ENCODE measurements around the gene LRRC1.
"Not testable (repeated sequence)": the region's sequence is repeated elsewhere in the genome, so short reads cannot be mapped to it uniquely, and the experiment has no call there.

The LRRC1 gene

DNA sequence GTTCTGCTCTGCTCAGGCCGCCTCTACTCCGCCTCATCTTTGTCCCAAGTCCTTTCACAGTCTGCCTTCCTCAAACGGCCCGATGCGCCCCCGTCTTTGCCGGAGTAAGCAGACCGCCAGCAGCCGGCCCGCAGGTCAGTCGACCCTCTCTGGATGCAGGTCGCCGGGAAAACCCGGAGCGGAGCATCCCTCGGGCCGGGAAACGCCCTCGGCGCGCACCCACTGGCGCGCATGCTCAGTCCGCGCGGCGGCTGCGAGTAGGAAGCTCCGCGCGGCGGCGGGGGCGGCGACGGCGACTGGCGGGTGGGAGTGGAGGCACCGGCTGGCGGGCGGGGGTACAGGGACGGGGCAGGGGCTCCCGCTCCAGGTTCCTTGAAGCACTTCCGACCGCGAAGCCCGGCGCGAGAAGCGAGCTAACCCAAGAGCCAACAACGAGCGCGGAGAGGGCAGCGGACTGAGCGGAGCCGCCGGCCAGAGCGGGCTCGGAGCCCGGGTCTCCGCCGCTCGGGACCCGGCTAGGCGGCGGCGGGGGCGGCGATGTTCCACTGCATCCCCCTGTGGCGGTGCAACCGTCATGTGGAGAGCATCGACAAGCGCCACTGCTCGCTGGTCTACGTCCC is at the start of gene LRRC1:
LRRC1 (plus strand) TSS at position 286 of the 620 bp plus-strand sequence; CDS start at position 538, 252 bp downstream.
- peak; percentile 85 for DNase-seq

DNA sequence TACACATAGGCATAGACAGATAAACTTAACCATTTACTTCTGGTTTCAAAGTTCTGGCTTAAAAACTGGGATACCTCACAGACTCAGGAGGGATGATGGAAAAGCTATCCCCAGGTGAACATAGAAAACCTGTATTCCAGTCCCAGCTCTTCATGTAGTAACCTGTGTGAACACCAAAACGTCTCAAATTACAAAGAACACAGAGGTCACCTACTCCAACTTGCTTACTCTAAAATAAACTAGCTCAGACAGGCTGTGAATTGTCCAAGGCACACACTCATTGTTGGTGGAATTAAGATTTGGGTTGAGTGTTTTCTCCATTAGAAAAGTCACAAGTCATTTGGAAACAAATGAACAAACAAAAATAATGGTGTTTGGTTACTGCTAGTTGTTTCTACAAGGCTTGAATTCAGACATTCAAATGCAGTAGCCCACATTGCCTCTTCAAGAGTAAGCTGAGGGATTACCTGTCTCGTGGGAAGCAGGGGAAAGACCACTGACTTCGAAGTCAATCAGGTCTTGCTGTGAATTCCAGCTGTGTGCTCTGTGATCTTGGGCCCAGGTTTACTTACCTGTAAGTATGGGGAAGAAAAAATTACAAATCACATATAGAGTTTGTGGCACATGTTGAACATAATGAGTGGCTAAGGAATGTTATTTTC is 48.2 kb upstream of the LRRC1 start:
- DNase-seq: no peak

DNA sequence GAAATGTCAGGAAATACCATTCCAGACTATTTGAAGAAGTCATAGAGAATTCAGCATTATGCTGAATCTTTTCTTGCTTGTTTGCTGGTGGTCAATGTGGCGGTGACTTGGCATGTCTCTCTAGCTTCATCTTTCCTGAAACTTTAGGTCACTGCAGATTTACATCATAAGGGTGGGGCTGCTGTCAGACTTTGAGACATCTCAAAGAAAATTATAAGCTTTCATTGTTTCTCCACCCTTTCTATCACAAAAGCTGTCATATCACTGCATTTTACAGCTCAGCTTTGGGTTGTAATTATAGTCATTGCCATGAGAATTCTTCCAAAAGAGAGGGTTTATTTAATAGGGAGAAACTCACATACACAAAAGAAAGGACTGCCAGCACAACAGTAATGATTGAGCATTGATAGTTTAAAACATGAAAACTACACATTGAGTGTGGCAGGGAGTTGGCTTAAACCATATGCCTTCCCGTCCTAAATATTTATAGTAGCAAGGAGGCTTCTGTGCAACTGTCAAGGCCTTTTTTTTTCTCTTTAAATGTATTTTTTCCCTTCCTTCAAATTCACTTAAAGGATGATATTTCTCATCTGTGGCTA is 44.7 kb upstream of the LRRC1 start:
- no peak for DNase-seq

DNA sequence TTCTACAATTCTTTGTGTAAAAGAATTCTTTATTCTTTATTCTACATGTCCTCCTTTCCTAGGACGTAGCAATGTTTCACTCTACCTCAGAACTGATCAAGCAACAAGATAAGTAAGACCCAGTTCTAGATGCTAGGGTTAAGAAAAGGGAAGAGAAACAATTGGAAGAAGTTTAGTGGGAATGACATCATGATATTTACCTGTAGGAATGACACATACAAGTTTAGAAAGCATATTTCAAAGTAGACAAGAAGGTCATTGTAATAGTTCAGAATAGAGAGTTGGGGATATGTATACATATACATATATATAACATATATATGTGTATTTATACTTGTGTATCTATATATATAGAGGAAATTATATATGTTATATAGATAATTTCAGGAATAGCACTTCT is 43.4 kb upstream of the LRRC1 start:
- DNase-seq: no peak

DNA sequence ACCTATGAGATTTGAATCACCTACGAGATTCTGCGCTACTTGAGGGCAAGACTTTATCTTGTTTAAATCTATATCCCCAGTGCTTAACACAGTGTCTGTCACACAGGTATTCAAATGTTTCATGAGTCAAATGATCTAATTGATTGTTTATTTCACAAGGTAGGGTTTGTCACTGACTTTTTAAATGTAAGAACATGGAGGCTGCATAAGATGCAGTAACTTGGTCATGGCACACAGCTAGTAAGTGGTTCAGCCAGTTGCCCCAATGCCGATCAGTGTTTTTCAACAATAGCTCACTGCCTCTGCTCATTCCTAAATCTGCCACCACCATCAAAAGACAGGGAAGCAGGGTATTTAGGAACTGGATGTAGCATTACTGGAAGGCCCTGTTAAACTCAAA is 42.4 kb upstream of the LRRC1 start:
- no peak for DNase-seq

DNA sequence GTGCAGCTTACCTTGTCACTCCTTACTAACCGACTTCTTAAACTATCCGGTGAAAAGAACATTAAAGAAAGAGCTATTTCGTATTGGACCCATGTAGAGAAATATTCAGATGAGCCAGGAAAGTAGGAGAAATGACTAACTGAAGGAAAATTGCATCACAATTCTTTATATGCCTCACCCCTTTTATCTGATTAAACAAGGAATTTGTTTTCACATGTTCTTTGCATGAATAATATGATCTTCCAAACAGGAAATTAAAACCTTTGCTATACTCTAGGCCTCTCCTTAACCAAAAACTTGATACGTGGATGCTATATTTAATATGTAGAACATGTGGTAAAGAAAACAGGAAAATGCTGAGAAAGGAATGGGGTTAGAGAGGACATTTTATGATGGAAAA is 41.9 kb upstream of the LRRC1 start:
- no peak for DNase-seq

DNA sequence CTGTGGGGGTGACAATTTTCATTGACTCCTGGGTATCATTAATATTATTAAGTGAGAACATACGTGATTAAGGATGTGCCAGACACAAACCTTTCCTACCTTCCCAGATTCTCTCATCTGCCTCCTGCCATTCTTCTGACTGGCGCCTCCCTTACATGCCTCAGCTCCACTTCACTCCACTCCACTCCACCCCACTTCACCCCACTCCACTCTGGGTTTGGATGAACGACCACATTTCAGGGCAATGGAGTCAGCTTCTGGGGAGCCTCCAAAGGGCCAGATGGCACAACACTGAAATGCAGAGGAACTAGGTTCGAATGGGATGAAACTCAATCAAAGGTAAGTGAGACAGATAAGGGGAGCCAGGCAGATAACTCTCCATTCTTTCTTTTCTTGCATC is 40.5 kb upstream of the LRRC1 start:
- no peak for DNase-seq

DNA sequence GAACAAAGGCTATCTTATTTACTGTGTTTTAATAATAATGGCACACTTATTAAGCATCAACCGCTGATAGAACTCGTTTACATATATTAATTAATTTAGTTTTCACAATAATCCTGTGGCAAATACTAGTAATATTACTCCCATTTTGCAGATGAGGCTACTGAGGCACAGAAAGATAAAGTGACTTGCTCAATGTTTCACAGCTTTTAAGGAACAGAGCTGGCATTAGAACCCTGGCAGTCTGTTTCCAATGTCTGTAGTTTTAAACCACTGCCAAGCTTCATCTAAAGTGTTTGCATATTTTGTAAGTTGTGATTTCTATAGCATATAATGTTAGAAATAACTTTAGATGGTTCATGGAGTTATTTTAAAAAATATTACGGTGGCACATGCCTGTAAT is 38.4 kb upstream of the LRRC1 start:
- DNase-seq: no peak

DNA sequence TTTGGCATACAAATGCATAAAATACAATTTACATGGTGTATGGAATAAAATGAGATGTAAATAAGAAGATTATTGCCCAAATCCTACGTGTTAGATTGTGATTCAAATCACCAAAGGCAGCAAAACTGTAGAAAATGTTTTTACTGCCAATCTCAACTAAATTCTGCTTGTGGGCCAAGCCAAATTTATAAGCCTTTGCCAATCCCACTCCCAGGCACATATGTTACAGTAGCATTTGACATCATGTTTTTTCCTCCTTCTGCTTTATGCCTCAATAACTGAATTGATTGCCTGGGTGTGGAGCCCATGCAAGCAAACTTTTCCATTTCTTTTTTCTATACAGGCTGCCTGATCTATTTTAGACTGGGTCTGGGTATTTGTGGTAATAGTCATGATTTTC is 36.3 kb upstream of the LRRC1 start:
- no peak for DNase-seq

DNA sequence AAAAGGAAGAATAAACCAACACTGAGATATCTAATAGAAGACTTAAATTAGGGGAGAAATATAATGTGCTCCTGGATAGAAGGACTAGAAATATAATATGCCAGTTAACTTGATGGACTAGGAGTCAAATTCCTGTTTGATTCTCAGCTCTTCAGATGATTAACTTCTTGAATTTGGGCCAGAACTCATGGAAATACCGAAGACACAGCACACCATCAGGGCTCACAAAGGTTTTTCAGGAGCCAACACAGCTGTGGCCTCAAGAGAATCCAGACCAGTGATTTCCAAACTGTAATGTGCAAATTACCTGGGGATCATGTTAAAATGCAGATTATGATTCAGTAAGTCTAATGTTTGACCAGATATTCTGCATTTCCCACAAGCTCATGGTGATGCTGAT is 33.8 kb upstream of the LRRC1 start:
- DNase-seq: no peak

DNA sequence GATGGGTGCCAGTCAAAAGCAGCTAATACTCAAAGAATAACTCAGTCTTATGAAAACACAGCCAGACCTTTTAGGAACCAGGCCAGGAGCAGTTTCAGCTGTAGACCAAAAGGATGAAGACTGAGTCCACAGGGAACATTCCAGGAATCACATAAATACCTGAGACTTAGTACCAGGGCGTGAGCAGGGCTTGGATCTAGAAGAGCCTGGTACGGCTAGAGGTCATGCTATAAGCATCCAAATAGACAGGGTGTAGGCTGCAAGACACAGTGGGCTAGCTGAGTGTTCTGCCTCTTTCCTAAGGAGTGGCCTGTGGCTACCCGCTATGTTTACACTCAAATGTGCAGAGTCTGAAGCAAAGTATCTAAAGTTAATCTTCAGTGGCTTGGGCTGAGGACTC is 29.5 kb upstream of the LRRC1 start:
- DNase-seq: no peak

DNA sequence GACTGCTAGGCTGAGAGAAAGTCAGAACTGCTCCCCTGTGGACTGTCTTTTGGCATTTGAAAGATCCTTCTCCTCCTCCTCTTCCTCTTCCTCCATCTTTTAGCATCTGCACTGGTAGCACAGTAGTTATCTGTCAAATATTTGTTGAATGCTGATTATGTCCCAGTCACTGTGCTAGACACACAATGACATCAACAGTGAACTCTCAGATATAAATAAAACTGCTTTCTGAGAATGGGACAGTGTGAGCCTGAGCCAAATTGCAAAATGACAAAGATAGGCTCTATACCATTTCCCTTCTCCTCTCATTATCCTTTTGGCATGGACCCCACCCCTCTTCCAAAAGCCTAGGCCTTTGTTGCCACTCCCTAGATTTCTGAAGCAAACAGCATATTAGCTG is 27.9 kb upstream of the LRRC1 start:
- no peak for DNase-seq

DNA sequence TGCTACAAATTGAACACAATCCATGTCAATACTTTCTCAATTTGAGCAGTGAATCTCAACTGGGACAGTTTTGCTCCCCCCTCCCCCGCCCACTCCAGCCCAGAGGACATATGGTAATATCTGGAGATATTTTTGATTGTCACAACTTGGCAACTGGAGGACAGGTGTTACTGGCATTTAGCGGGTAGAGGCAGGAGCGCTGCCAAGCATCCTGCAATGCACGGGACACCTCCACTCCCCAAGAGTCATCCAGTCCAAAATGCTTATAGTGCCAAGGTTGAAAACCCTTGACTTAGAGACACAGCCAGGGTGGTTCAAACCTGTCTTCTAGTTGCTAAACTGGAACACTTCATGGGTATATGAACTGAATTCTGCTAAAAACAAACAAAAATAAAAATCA is 26.9 kb upstream of the LRRC1 start:
- no peak for DNase-seq

DNA sequence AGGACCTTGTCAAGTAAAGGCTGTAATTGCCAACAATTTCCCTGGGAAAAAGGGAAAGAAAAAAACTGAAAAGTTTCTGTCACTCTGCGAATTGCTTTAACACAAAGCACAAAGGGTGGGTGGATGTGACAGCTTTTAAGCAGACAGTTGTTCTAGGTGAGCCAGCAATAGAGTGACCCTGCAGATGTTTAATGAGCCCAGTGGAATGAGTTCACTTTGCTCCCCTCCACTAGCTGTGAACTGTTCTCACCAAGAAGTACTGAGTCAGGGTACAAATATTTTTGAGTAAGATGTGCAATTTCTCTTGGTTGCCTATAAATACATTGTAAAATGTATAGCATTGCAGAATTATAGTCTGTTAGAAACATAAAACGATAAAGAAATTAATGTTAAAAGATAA is 26.2 kb upstream of the LRRC1 start:
- DNase-seq: no peak

DNA sequence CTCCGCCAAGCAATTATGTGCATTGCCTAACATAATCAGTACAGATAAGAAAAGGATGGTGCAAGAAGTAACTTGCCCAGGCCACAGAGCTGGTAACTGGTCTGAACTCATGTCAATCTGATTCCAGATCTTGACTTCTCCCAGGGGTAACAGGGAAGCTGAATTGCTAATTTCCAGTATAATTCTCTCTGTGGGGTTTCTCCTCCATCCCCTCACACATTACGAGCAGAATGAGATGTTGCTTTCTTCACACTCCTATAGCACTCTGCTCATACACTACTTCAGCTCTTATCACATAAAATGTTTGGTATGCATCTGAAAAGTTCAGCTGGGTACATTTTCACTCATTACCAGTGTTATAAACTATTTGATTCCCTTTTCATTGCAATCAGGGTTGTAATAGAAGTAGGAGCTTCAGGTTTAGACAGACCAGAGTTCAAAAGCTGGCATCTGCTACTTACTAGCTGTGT is 24.0 kb upstream of the LRRC1 start:
- no peak for DNase-seq

DNA sequence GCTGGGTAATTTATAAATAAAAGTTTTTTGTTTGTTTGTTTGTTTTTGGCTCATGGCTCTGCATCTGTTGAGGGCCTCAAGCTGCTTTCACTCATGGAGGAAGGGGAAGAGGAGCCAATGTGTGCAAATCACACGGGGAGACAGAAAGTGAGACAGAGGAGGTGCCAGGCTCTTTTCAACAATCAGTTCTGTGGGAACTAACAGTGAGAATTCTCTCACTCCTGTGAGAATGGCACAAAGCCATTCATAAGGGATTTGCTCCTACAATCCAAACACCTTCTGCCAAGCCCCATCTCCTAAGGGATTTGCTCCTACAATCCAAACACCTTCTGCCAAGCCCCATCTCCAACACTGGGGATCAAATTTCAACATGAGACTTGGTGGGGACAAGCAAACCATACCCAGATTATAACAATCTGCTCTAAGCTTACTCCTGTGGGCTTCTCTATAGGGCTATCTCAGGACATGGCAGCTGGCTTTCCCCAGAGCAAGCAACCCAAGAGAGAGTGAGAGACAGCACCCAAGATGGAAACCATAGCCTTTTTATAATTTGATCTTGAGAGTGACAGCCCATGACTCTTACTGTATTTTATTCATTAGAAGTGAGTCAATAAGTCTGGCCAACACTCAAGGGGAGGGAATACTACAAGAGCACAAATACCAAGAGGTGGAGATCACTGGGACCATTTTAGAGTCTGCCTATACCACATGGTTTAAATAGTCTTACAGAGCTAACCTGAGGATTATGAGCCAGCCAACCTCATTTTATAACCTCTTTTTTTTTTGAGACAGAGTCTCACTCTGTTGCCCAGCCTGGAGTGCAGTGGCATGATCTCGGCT is 22.8 kb upstream of the LRRC1 start:
- DNase-seq: no peak

DNA sequence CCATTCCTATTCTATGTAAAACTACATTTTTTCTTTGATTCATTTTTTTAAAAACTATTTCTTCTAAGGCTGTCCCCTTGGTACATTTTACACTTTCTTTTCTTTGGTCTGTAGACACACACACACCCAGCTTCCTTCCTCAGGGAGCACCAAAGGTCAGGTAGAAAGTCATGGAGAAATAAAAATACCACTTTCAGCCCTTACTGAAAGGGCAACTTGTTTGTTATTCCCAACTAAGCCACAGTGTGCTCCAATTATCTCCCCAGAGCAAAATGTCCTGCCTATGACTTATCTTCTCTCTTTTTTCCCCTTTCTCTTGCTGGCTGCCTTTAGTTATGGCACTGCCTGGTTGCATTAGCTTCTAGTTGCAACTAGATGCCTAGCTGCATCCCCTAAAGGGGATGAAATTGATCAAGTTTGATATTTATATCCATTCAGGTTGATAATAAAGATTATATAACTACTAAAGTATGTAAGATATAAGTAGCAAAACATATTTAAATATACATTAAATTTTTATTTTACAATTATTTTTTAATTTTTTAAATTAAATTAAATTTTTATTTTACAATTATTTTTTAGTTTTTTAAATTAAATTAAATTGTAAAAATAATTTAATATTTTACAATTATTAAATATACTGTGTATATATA is 21.6 kb upstream of the LRRC1 start:
- no peak for DNase-seq

DNA sequence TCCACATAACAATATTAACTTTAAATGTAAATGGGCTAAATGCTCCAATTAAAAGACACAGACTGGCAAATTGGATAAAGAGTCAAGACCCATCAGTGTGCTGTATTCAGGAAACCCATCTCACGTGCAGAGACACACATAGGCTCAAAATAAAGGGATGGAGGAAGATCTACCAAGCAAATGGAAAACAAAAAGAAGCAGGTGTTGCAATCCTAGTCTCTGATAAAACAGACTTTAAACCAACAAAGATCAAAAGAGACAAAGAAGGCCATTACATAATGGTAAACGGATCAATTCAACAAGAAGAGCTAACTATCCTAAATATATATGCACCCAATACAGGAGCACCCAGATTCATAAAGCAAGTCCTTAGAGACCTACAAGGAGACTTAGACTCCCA is 18.7 kb upstream of the LRRC1 start:
- DNase-seq: not testable (repeated sequence)

DNA sequence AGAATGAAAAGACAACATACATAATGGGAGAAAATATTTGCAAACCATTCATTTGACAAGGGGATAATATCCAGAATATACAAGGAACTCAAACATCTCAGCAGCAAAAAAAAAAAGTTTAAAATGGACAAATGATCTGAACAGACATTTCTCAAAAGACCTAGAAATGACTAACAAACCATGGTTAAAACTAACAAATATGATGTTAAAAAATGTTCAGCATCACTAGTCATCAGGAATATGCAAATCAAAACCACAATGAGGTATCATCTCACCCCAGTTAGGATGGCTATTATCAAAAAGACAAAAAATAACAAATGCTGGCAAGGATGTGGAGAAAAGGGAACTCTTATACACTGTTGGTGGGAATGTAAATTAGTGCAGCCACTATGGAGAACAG is 9.8 kb upstream of the LRRC1 start:
- DNase-seq: not testable (repeated sequence)

DNA sequence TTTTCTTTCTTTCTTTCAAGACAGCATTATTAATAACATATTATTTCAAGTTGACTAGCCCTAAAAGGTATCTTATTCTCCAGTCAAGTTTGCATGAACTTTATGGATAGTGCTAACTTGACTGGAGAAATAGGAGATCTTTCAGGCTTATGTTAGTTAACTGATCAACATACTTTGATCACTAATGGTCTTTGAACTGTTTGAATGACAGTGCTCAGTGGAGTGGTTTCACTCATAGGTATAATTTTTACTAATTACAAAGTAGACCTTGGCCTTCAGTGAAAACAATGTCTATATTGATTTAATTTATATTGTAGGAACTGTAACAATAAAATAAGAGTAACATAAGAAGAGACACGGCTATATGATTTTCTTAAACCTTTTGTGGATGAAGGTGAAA is 8.0 kb upstream of the LRRC1 start:
- DNase-seq: no peak

DNA sequence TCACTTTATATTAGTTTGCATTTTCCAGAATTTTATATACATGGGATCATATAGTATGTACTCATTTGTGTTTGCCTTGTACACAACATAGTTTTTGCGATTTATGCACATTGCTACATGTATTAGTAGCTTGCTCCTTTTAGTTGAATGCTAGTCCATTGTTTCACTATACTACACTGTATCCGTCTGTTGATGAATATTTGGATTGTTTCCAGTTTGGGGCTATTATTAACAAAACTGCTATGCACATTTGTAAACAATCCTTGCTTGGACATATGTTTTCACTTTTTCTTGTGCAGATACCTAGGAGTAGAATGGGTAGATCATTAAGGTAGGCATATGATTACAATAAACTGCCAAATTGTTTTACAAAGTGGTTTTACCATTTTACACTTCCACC is 3.9 kb upstream of the LRRC1 start:
- no peak for DNase-seq

DNA sequence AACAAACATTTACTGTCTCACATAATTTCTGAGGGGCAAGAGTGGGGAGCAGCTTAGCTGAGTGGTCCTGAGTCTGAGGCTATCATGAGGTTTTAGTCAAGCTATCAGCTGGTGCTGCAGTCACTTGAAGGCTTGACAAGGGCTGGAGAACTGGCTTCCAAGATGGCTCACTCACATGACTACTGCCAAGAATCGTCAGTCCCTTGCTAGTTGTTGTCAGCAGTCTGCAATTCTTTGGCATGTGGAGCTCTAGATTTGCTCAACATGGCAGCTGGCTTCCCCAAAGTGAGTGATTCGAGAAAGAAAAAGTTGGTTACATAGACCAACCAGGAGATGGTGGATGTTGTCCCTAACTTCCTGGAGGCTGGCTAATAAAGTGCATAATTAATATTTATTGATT is 2.8 kb upstream of the LRRC1 start:
- no peak for DNase-seq

DNA sequence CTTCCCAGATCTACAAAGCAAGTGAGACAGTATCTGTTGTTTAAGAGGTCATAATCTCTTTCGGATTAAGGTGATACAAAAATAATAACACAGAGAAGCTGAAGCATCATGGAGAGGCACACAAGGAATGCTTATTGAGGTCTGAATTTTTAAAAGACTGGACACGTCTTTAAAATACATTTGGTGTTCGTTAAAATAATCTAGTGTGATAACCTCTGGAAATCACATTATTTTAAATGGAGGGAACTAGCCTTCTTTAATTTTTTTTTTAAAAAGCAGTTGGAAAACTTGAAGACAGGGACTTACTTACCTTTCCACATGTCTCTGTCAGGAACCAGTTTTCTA is 1.9 kb upstream of the LRRC1 start:
- no peak for DNase-seq

All from CD4-positive, alpha-beta T cell treated with Interleukin-15 for 1 hour (primary cell).